ENCODE results near the gene APOL3.
"Not testable (repeated sequence)": the region's sequence is repeated elsewhere in the genome, so short reads cannot be mapped to it uniquely, and the experiment has no call there.

APOL3 gene

DNA sequence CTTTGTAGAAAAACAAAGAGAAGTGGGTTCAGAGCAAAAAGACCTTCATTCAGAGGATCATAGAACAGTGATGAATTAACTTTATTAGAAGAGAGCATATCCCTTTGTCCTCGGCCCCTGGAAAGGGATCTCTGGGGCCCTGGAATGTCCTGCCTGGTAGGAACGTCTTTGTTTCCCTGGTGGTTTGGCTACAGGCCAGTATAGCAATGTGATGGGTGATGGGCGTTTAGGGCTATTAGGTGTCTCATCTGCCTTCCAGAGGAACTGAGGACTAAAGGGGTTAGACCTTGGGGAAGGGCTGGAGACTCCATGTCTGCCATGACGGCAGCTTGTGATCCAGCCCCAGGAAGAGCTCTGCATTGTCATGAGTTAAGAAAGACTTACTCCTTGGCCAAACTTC is 32.0 kb upstream of the APOL3 start:
- no peak for DNase-seq

DNA sequence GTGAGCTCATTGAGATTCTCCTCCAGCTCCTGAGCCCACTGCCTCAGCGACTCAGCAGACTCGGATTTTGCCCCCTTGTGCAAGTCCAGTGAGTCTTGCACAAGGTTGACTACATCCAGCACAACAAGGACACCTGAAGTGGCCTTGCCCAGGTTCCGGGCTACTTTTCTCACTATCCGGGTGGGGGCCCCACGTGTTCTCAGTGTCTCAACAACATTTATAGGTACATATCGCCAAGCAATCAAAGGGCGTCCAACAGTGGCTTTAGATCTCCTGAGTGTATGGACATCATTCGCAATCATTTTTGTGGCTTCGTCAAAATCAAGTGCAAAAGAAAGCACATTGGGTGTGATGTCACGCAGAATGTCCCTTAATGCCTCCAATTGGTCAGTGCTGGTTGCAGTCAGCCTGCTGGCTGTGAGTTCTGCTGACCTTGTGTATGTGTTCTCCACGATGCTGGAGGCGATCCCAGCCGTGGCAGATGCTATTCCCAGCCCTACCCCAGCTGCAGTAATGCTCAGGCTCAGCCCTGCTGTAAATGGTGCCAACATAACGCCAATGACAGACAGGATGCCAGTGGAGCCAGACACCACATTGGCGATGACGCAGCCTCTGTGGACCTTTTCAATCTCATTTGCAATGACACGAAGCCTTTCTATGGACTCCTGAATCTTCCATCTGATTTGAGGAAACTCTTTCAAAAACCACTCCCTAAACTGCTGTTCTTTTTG is 30.7 kb upstream of the APOL3 start:
- DNase-seq = no peak

DNA sequence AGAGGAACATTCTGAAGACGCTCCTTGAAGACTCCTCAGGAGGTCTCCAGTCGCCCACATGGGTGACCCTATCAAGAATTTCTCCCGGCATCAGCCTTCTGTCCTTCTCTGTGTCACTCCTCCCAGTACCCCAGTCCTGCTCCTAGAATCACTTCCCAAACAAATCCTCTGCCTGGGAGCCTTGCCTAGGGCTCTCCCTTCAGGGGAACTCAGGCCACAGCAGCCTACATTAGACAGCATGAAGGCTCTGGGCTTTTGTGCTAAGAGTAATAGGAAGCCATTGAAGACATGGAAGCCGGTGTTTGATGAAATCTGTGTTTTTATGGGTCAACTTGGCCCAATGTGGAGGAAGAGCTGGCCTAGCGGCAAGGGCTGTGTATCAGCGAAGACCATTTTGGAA is 27.3 kb upstream of the APOL3 start:
- not testable (repeated sequence) for DNase-seq

DNA sequence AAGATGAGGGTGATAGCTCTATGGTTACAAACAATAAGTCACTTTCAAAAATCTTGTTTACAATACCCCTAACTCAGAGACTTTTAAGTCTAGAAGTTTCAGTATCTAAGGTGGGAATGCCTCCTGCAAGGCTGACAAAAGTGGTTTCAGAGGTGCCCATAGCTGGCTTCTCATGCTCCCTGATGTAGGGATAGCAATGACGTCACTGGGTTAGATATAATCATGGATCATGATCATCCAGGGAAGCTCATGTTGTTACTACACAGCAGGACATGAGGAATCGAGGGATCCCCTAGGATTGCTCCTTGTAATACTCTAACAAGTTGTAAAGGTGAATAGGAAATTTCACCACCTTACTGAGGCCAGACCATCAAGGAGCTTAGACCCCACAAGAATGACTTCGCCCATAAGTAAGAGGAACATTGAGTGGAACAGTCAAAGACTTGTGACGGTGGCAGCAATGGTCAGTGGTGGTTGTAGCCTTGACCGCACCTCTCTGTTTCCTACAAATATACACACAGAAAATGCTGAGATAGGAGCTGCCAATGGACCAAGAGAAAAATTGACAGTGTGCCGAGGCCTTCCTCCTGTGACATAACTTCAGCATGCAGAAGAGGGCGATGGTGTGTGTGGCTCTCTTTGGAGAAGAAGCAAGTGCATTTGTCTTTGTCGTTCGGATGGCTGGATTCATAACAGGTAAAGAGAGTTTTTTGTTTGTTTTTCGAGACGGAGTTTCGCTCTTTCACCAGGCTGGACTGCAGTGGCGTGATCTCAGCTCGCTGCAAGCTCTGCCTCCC is 25.5 kb upstream of the APOL3 start:
- no peak for DNase-seq

DNA sequence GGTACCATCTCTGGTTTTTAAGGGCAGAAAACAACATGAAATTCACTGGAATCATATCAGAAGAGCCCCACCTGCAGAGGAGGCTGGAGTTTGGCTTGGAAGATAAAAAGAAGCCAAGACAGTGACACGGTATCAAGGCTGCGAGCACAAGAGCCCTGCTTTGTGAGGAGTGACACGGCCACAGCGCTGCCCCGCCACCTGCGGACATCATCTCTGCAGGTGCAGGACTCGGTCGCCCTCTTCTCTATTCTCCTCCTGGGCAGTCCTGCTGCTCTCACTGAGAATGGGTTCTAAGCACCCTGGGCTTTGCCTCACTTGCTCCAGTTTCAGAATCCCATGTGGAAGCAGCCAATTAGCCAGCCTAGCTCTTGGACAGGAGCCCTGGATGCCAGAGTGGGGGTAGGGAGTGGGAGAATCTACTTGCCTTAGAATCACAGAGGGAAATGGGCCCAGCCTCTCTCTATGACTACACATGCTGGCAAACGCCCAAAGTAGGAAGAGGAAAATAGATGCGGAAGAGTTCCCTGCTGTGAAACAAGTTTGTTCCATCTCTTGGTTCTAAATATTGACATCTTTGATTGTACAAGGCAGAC is 24.0 kb upstream of the APOL3 start:
- DNase-seq = no peak

DNA sequence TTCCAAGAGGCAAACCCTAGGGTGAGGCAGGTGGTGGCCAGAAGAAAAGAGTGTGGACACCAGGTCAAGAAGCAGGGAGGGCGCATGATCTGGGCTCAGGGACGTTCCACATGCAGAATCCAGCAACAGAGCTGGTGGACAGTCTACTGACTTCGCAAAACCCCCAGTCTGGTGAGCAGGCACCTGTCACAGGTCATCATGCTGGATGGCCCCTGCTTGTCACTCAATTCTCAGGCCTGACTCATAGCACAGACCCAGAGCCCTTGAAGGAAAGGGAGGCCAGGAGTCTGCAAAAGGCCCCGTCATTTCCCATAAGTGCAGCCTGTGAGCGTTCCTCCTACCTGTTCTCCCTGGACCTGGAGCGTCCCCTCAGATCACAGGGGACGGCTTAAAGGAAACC is 22.9 kb upstream of the APOL3 start:
- no peak for DNase-seq

DNA sequence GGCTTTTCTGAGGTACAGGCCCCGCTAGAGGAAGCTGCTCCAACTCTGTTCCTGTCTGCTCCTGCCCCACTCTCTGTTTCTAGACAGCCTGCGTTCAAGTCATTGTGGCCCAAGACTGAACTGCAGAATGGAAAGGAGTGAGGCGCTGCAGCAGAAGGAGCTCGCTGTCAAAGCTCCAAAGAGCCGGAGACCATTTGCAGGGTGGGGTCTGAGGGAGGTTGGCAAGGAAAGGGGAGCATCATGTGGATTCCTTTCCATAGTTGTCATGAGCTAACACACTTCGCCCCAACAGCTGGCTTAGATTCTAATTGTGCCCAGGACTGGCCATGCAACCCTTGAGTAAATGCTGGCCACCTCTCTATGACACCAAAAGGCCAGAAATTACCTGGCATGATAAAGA is 22.3 kb upstream of the APOL3 start:
- DNase-seq = no peak

DNA sequence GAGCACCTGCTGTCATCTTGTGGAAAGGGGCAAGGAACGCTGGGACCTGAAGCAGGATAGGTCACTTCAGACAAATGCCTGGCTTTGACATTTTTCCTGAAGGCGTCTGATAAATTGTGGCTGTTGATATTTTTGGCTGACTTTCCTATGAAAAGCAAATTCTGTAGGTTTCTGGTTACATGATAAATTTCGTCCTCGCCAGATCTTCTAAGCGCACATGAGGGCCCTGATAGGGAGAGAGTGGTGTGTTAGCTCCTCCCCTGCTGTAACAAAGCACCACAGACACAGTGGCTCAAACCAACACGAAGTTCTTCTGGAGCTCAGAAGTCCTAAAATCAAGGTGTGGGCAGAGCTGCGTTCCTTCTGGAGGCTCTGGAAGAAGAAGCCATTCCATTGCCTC is 21.5 kb upstream of the APOL3 start:
- DNase-seq = no peak

DNA sequence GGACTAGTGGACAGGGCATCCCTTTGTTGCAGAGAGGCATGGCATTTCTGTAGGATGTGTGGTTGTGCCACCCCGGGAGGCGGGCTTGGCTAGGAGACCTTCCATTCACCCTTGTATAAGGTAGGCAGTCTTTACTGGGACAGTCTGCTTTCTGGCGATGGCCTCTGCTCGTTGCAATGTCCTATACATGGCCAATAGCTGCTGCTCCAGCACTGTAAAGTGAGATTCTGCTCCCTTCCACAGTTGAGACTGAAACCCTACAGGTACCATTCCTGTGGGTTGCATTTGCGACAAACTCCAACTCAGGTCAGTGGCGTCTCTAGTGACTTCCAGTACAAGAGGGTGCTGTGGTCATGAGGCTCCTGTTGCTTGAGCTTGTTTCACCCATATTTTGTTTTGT is 20.4 kb upstream of the APOL3 start:
- no peak for DNase-seq

DNA sequence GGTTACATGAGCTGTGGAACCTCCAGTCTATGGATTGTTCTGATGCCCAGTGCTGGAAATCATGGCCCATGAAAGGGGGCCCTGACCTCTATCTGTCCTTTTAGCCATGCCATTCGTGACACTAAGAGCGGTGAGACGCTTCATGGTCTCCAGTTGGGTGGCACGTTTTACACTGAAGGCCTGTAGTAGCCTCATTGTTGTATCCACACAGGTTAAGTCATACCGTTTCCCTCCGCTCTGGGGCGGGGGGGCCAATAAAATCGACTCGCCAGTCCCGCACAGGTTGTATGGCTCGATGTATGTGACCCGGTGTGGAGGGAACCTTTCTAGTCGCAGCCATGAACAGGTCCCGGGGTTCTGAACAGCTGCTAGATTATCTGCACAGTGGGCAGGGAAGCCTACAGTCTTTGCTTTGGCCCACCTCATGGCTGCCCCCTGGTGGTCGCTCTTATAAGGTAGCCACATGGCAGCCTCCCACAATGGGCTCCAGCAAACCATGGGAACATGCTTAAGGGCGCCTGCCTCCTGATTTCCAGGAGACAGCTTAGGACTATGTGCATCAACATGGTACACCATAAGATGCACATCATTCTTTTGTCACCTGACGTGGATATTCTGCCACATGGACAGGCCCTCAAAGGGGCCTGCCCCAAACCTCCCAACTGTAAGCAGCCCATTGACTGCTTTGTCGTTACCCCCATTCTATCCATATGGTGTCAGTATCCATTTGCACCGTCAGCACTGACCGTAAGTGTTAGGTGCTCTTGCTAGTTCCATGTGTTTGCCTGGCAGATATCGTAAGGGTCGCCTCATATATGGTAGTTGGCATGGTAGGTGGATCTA is 19.7 kb upstream of the APOL3 start:
- DNase-seq = peak; percentile 91

DNA sequence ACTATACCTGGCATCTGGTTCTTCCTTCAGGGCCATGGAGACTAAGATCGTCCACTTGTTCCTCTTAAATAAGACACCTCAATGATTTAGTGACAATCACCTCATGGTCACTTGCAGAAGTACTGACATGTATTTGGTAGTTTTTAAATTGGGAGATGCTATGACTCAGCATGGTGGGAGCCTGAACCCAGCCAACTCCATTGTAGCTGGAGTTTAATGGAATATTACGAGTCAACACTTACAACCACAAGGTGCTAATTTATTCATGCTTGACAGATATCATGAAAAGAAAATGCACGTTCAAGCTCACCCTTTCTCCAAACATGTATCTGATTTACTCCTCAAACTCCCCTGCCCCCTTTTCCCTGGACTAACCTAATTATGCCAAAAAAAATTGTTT is 16.6 kb upstream of the APOL3 start:
- DNase-seq = no peak

DNA sequence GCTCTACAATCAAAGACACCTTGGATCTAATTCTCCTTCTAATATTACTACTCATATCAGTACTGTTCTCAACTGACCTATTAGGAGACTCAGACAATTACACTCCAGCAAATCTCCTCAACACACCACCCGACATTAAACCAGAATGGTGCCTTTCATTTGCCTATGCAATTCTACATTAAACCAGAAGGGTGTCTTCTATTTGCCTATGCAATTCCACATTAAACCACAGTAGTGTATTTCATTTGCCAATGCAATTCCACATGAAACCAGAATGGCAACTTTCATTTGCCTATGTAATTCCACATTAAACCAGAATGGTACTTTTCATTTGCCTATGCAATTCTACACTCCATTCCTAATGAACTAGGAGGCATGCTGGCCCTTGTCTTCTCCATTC is 15.3 kb upstream of the APOL3 start:
- no peak for DNase-seq

DNA sequence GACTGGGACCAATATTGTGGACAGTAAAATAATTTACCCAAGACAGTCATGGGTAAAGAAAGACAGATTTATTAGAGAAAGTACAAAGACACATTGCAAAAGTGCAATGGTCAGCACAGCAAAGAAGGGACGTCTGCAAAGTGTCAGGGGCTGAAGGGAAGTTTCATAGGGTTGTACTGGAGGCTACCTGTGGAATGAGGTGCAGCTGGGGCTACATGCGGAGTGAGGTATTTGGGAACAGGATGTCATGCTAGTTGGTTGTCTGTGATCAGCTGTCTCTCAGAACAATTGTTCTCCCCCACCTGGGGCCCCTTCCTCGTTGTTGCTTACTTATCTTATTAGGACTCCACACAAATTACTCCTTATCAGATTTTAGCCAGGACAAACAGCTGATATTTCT is 11.4 kb upstream of the APOL3 start:
- no peak for DNase-seq

DNA sequence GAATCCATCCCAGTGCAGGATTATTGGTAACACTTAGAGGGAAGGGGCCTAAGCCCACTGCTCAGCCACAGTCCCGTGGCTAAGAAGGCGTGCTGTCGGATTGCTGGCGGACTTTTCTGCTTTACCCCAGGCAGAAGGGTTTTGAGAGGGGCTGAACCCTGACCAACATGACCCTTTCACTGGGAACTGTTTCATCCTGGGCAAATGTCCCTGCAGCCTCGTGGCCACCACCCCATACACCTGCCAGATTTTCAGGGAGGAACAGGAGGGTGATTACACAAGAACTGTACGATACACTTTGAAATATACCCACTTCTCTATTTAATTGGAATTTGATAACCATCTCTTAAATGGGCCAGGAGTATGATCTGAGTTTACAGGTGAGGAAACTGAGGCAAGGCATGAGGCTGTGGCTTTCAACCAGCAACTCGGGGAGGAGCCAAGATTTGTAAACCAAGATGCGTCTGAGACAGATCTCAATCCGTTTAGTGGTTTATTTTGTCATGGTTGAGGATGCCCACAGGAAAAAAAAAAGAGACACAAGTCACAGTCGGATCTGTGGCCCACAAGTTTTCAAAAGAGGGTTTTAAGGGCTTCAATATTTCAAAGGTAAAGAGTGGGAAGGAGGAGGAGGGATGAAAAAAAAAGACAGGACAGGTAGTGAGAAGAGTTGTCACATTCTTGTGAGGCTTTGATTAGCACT is 6.1 kb upstream of the APOL3 start:
- no peak for DNase-seq

DNA sequence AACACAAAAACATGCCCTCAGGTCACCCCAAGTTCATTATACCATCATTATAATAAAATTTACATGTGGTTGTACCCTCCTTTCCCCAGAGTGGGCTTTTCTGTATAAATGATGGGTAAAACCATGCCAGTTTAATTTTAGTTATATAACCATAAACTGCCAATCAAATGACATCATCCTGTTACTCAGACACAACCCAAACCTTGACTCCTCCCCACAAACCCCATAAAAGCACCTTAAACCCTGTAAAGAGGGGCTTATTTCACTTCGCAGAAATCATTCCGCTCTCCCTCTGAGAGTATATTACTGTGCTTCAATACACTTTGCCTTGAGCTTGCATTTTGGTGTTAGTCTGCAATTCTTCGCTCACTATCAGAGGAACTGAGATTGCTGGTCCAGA is 5.5 kb upstream of the APOL3 start:
- DNase-seq = no peak

DNA sequence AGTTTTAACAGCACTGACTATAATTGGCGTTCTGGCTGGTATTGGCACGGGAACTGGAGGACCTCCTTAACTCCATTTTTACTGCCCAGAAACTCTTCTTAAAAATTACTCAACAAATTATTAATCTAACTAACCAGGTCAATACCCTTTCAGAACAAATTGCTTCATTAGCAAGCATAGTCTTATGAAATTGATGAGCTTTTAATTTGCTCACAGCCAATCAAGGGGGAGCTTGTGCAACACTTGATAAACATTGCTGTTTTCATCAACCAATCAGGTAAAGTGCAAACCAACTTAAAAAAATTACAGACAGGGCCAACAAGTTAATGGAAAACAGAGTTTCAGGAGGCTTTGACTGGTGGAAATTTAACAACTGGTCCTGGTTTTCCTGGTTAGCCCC is 4.6 kb upstream of the APOL3 start:
- no peak for DNase-seq

DNA sequence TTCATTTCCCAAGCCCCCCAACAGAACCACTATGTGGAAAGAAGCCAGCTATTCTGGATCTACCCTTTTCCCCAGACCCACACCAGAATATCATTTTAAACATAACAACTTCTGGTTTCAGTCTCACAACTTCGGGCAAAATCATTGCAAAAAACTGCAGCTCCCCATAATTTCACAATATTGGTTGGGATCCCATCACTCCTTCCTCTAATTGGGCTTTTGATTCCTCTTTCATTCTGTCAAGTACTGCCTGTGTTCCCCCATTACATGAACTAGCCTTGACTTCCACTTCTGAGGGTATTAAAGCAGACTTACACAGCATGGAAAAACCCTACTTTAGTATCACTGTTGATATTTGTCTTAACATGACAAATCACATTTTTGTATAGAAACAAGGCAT is 4.1 kb upstream of the APOL3 start:
- DNase-seq = no peak

DNA sequence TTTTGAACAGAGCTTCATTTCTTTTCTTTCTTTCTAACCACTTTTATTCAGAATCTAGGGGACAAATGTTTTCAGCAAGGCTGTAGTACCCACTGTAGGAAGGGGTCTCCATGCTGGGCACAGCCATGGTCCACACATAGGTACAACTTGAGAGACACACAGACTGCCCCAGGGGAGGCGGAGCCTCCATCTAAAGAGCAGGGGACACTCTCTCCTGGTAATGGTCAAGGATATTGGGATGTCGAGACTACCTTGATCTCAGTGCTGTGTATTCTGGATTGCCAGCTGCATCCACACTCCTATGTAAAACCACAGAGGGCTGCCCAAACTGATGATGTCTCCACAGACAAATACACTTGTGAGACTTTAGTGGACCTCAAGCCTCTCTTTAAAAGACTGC is 2.9 kb upstream of the APOL3 start:
- no peak for DNase-seq

DNA sequence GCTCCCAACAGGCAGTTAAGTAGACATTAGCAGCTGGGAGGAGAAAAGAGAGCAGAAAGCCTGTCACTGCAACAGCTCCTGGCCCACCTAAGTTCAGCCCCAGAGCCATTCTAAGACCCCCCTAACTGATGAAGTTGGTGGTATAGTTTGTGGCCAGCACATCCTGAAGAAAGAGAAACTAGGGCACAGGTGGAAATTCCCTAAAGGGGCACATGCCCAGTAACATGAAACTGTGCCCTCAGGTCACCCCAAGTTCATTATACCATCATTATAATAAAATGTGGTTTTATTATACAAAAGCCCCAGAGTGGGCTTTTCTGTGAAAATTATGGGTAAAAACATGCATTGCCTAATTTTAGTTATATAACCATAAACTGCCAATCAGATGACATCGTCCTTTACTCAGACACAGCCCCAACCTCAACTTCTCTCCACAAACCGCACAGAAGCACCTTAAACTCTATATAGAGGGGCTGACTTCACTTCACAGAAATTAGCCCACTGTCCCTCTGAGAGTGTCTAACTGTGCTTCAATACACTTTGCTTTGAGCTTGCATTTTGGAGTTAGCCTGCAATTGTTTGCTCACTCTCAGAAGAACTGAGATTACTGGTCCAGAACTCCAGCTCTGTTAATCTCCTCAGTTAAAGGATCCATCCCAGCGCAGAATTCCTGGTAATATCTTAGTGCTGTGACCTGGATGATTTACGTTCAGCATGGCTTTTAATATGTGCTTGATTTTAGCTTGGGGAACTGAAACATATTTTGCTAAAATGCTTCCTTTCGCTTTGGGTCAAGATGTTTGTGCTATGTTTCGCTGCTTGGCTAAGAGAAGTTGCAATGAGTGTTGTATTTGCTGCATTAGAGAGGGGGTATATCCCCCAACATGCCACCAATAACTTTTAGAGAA is 1.8 kb upstream of the APOL3 start:
- DNase-seq = no peak

DNA sequence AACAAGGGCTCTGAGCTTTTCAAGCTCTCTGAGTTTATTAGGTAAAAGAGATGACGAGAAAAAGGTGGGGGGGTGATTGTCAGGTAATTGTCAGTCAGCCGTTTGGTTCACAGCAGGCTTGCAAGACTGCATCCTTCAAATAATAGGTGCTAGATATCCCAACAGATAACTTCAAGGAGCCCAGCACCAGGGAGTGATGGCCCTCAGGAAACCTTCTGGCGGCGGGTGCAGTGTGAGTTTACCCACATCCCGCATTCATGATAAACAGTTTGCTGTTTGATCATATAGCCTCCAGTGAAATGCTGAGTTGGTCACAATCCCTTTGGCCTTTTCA is 1.2 kb upstream of the APOL3 start:
- peak; percentile 15 to 22 for DNase-seq

DNA sequence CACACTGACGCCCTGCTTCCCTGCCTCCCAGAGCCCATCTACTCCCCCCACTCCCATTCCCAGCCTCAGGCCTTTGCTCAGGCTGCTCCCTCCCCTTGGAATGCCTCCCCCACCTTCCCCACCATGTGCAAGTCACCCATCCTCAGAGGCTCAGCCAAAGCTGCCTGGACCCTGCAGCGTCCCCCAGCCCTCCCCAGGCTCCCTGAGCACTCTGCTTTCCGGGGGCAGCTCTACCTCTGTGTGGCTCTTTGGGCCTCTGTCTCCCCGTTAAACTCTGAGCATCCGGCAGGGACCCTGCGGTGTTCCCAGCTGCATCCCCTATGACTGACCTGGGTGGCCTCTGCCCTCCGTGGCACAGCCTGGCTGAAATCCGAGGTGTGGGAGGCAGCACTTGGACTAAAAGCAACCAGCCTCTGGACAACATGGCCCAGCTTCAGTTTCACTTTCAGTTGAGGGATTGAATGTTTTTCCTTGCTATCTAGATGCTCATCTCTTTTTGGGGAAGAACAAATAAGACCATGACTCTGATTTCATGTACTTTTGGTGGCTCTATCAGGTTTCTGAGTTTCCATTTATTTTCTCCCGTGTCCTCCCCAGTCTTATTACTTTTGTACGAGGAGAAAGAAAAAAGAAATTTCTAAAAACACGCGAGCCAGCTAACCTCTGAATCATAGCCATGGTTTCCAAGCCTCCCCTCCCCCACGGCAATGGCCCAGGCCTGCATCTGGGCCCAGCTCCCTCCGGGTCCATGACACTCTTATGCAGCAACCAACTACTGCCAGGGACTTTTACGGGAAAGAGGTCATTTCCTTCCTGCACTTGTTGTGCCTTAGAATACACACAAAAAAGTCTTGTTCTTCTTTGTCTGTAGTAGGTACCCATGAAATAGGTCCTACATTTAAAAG is 3.8 kb downstream of the APOL3 start:
- peak; percentile 82 to 88 for DNase-seq

Data from activated CD4-positive, alpha-beta T cell treated with anti-CD3 and anti-CD28 coated beads, Interleukin-2, amount 50 U/mL, for 48 hours (primary cell).